ENCODE data around the gene OTOP2. TPM values are rescaled to one million over a fixed set of nuclear protein-coding genes. Genes with fewer than 3 reads are reported as not detected.

OTOP2 gene
- total RNA-seq, 6 donors from 2014 or later = not detected

- H3K4me1 ChIP-seq = peaks cover 25 to 47% (median 32%) of the 10 kb centered on the region in 4 donors
- H3K36me3 ChIP-seq = no peaks in the 10 kb centered on the region
- TF ChIP-seq POLR2A (IDR thresholded peaks at IDR 0.05) (no peak), POLR2AphosphoS5 (IDR thresholded peaks at IDR 0.05) (peak in 1 of 2 donors; percentile 51)
- peak overlapping the region in 3 of 4 donors; percentile 76 to 82 (median 81) for H3K27ac ChIP-seq
- 65 to 67% methylated on average over 1 to 3 of the region's 3 CpGs for WGBS, 2 donors
- DNase-seq = no peak
- H3K9me3 ChIP-seq = no peaks in the 10 kb centered on the region
- peaks cover 0 to 10% (median 7%) of the 10 kb centered on the region in 4 donors for H3K27me3 ChIP-seq
- H3K4me3 ChIP-seq = peak overlapping the region in 3 of 4 donors; percentile 73 to 83 (median 74)
- peak in 1 of 2 donors; percentile 35 for ATAC-seq (ENCODE audit: low FRiP score in 2 of 2)
Observed at GRCh38 chr17:74970395-74970794, 46.3 kb downstream of the OTOP2 start.

- peak overlapping the region; percentile 64 to 82 (median 78) for H3K27ac ChIP-seq
- ATAC-seq (ENCODE audit: low FRiP score in 2 of 2) (no peak), DNase-seq (no peak)
- H3K36me3 ChIP-seq = no peaks in the 10 kb centered on the region
- H3K4me1 ChIP-seq = peaks cover 25 to 47% (median 32%) of the 10 kb centered on the region in 4 donors
- no peaks in the 10 kb centered on the region for H3K9me3 ChIP-seq
- no peak for TF ChIP-seq CTCF (IDR thresholded peaks at IDR 0.05)
- no peak for TF ChIP-seq POLR2AphosphoS5 (IDR thresholded peaks at IDR 0.05)
- TF ChIP-seq POLR2A (IDR thresholded peaks at IDR 0.05) = no peak
- TF ChIP-seq EP300 (IDR thresholded peaks at IDR 0.05) = no peak
- WGBS, 2 donors = 56 to 67% methylated on average over 5 to 8 of the region's 8 CpGs
- peak overlapping the region; percentile 73 to 91 (median 78) for H3K4me3 ChIP-seq
- H3K27me3 ChIP-seq = peaks cover 0 to 10% (median 7%) of the 10 kb centered on the region in 4 donors
Observed at GRCh38 chr17:74971069-74971841, 47.2 kb downstream of the OTOP2 start.

GRCh38 chr17:74971842-74972106, 47.7 kb downstream of the OTOP2 start:
- Histone ChIP-seq H3K4me3 (peak overlapping the region; percentile 73 to 91 (median 78)), H3K4me1 (peaks cover 25 to 47% (median 32%) of the 10 kb centered on the region in 4 donors), H3K27ac (peak overlapping the region; percentile 64 to 82 (median 78)), H3K27me3 (peaks cover 0 to 10% (median 7%) of the 10 kb centered on the region in 4 donors), H3K9me3 (no peaks in the 10 kb centered on the region), H3K36me3 (no peaks in the 10 kb centered on the region)
- ATAC-seq (ENCODE audit: low FRiP score in 2 of 2) (peak in 1 of 2 donors; percentile 3), DNase-seq (no peak)
- TF ChIP-seq POLR2AphosphoS5 (IDR thresholded peaks at IDR 0.05) (no peak), POLR2A (IDR thresholded peaks at IDR 0.05) (no peak), CTCF (IDR thresholded peaks at IDR 0.05) (no peak), EP300 (IDR thresholded peaks at IDR 0.05) (no peak)
- 23 to 30% methylated on average over 2 to 8 of the region's 9 CpGs for WGBS, 2 donors

- peak; percentile 28 to 83 for ATAC-seq (ENCODE audit: low FRiP score in 2 of 2)
- peak; percentile 86 to 96 for DNase-seq
- H3K27me3 ChIP-seq = peaks cover 0 to 10% (median 7%) of the 10 kb centered on the region in 4 donors
- H3K4me3 ChIP-seq = peak within 1 kb of the TSS; percentile 73 to 91 (median 78)
- peak in 1 of 4 donors; percentile 51 for TF ChIP-seq POLR2A (IDR thresholded peaks at IDR 0.05)
- TF ChIP-seq POLR2AphosphoS5 (IDR thresholded peaks at IDR 0.05) = peak in 1 of 2 donors; percentile 43
- TF ChIP-seq CTCF (IDR thresholded peaks at IDR 0.05) = no peak
- no peak for TF ChIP-seq EP300 (IDR thresholded peaks at IDR 0.05)
- WGBS, 2 donors = 0 to 1% methylated on average over 22 to 55 of the region's 95 CpGs
- no peaks in the 10 kb centered on the region for H3K9me3 ChIP-seq
- peak within 1 kb of the TSS; percentile 64 to 82 (median 78) for H3K27ac ChIP-seq
- H3K4me1 ChIP-seq = peaks cover 25 to 47% (median 32%) of the 10 kb centered on the region in 4 donors
- H3K36me3 ChIP-seq = no peaks in the 10 kb centered on the region
Observed at GRCh38 chr17:74972107-74972972, 48.3 kb downstream of the OTOP2 start, which contains the start of gene HID1. HID1 (minus strand) TSS chr17:74972759; CDS start chr17:74972656, 103 bp downstream.

- no peak for TF ChIP-seq POLR2AphosphoS5 (IDR thresholded peaks at IDR 0.05)
- no peak for TF ChIP-seq EP300 (IDR thresholded peaks at IDR 0.05)
- no peak for TF ChIP-seq CTCF (IDR thresholded peaks at IDR 0.05)
- TF ChIP-seq POLR2A (IDR thresholded peaks at IDR 0.05) = no peak
- no peak for DNase-seq
- H3K9me3 ChIP-seq = no peaks in the 10 kb centered on the region
- H3K4me1 ChIP-seq = peaks cover 25 to 46% (median 32%) of the 10 kb centered on the region in 4 donors
- peaks cover 0 to 10% (median 7%) of the 10 kb centered on the region in 4 donors for H3K27me3 ChIP-seq
- H3K4me3 ChIP-seq = peak overlapping the region; percentile 73 to 91 (median 78)
- peak overlapping the region; percentile 64 to 82 (median 78) for H3K27ac ChIP-seq
- 18 to 22% methylated on average over 17 of the region's 17 CpGs for WGBS, 2 donors
- ATAC-seq (ENCODE audit: low FRiP score in 2 of 2) = no peak
- no peaks in the 10 kb centered on the region for H3K36me3 ChIP-seq
Observed at GRCh38 chr17:74972973-74973328, 48.9 kb downstream of the OTOP2 start.
